ENCODE results near the gene UBE2Q1. TPM values are rescaled to one million over a fixed set of nuclear protein-coding genes. Genes with fewer than 3 reads are reported as not detected.

UBE2Q1 gene
- total and polyA plus RNA-seq, 10 of the 15 experiments (the other 5 are each of a cell fraction or from before 2014, with no cell fraction given): 3.9 to 82.6 (median 24.1) TPM

GRCh38 chr1:154556422-154556821 is 2.0 kb downstream of the UBE2Q1 start:
- BruUV-seq (replicated peaks): no TSS peak
- H3K4me1 ChIP-seq (ENCODE audit: control insufficient read depth, insufficient read depth, low read length): peaks cover 5% of the 10 kb centered on the region
- no peak overlapping the region for H2AFZ ChIP-seq (ENCODE audit: control insufficient read depth, low read depth, low read length)
- ChIA-PET POLR2A (interaction anchor here (0.7 kb wide), 1 partner anchor 442 kb away, joined by 3 read pairs; no protein-coding TSS in a partner anchor), RAD21 (ENCODE audit: unreplicated experiment) (interaction anchor here (1.1 kb wide), 2 partner anchors 76 to 77 kb away, joined by 5 to 6 read pairs; no protein-coding TSS in a partner anchor), SMC1A (ENCODE audit: uncharacterized antibody, unreplicated experiment) (interaction anchor here (1.4 to 3.0 kb wide), 2 partner anchors 8 to 10 kb away, joined by 4 to 15 read pairs; no protein-coding TSS in a partner anchor), CTCF (interaction anchor here (1.1 to 5.2 kb wide), 3 partner anchors 10 to 76 kb away, joined by 4 to 49 read pairs (median 22); no protein-coding TSS in a partner anchor)
- DNase-seq (ENCODE audit: low read depth, low spot score): no peak
- FAIRE-seq: no peak
- no peaks in the 10 kb centered on the region for H3K9me3 ChIP-seq (replicated peaks; ENCODE audit: control insufficient read depth, insufficient read depth, low read length)
- peaks cover 31% of the 10 kb centered on the region for H3K79me2 ChIP-seq (ENCODE audit: control insufficient read depth, insufficient read depth, low read length)
- H3K27me3 ChIP-seq (replicated peaks in 1 of 2; ENCODE audit: control insufficient read depth in 2 of 2, insufficient read depth in 2 of 2, low read length in 1 of 2): no peaks in the 10 kb centered on the region
- peak overlapping the region; percentile 88; the same call in 1 of the 2 replicates for H3K27ac ChIP-seq (ENCODE audit: control insufficient read depth, insufficient read depth)
- H3K9ac ChIP-seq (ENCODE audit: control insufficient read depth, insufficient read depth, low read length): peak overlapping the region; percentile 82
- H3K36me3 ChIP-seq (ENCODE audit: control insufficient read depth in 2 of 2, insufficient read depth in 2 of 2, low read length in 1 of 2): peaks cover 22 to 24% of the 10 kb centered on the region in 2 experiments
- peak overlapping the region; percentile 88 for H3K4me3 ChIP-seq
- in situ Hi-C loops (cut with MboI) (no loop called here), intact Hi-C loops (cut with micrococcal nuclease; ENCODE audit: unreplicated experiment) (loop anchor here (5.0 kb wide), 1 partner anchor 191 kb away; no protein-coding TSS in a partner anchor)
- TF ChIP-seq MEF2B (IDR thresholded peaks at IDR 0.05; ENCODE audit: partially characterized antibody, poor library complexity, severe bottlenecking): no peak
- TF ChIP-seq SKIL (IDR thresholded peaks at IDR 0.05; ENCODE audit: low read depth, poor library complexity, severe bottlenecking): no peak
- no peak for TF ChIP-seq EED (IDR thresholded peaks at IDR 0.05; ENCODE audit: low read depth)
- TF ChIP-seq NFYA (IDR thresholded peaks at IDR 0.05; ENCODE audit: borderline replicate concordance, low read depth, low read length): no peak
- no peaks in the 10 kb centered on the region for H4K20me1 ChIP-seq (ENCODE audit: control insufficient read depth, insufficient read depth)
- H3K4me2 ChIP-seq (ENCODE audit: control insufficient read depth, insufficient read depth): peak overlapping the region; percentile 100
- no peak for ATAC-seq
- WGBS (ENCODE audit: insufficient coverage, insufficient replicate concordance, low lambda C conversion rate, missing lambda C conversion rate): 82% methylated on average over 4 of the region's 4 CpGs

All from GM12878 (cell line).